Natural killer cell (primary cell): ENCODE data around the gene GALNT1. TPM values are rescaled to one million over a fixed set of nuclear protein-coding genes. Genes with fewer than 3 reads are reported as not detected.

Experiments
- ATAC-seq, 3 donors: fragments of 150-1000 bp in 2 of 3; fragments of 200-7000 bp in 1 of 3; cut with Tn5 transposase; 1 replicate in 1 of 3; 2 replicates in 2 of 3; pipeline ENCODE4 v1.10.0; 2021; ENCODE audit warnings: mild to moderate bottlenecking in 2 of 3, moderate library complexity in 2 of 3
- DNase-seq, 2 donors: peaks; one replicate each; pipeline versions ENCODE4 v3.0.0 to v3.0.0-alpha.2; 2013 to 2021; ENCODE audit warnings: mixed read lengths in 1 of 2
- H3K27ac ChIP-seq: one replicate; pipeline ENCODE4 v1.5.1; 2013; ENCODE audit warnings: mild to moderate bottlenecking, low read length
- H3K27me3 ChIP-seq: one replicate; pipeline ENCODE4 v1.6.1; 2013; ENCODE audit warnings: low read length; ENCODE audit not compliant: control insufficient read depth, insufficient read depth
- H3K36me3 ChIP-seq: one replicate; pipeline ENCODE4 v1.6.1; 2013; ENCODE audit warnings: low read length; ENCODE audit not compliant: control insufficient read depth, insufficient read depth
- H3K4me1 ChIP-seq: one replicate; pipeline ENCODE4 v1.6.1; 2013; ENCODE audit warnings: low read length; ENCODE audit not compliant: control insufficient read depth, insufficient read depth
- H3K4me3 ChIP-seq: one replicate; pipeline ENCODE4 v1.5.1; 2013; ENCODE audit warnings: low read length
- H3K9me3 ChIP-seq: one replicate; pipeline ENCODE4 v1.6.1; 2013; ENCODE audit warnings: low read length; ENCODE audit not compliant: control insufficient read depth, insufficient read depth
- H3K27ac Mint-ChIP-seq, 2 donors: one replicate each; pipeline ENCODE4 v1.8.0; 2022; ENCODE audit warnings: mild to moderate bottlenecking in 2 of 2, mixed read lengths in 2 of 2, moderate library complexity in 1 of 2
- H3K27me3 Mint-ChIP-seq, 2 donors: one replicate each; pipeline ENCODE4 v1.8.0; 2022; ENCODE audit warnings: low read depth in 2 of 2, mixed read lengths in 2 of 2
- H3K36me3 Mint-ChIP-seq: one replicate; pipeline ENCODE4 v1.8.0; 2022; ENCODE audit warnings: mixed read lengths
- H3K4me1 Mint-ChIP-seq, 2 donors: one replicate each; pipeline ENCODE4 v1.8.0; 2022; ENCODE audit warnings: mixed read lengths in 2 of 2
- H3K4me3 Mint-ChIP-seq: one replicate; pipeline ENCODE4 v1.8.0; 2022; ENCODE audit warnings: mild to moderate bottlenecking, moderate library complexity, mixed read lengths
- H3K9me3 Mint-ChIP-seq, 2 donors: one replicate each; pipeline ENCODE4 v1.8.0; 2022; ENCODE audit warnings: mixed read lengths in 2 of 2
- WGBS: methylation state at CpG from one replicate; pipeline ENCODE4 v1.1.7; 2013; ENCODE audit warnings: missing lambda C conversion rate; ENCODE audit not compliant: insufficient coverage; 5-methylcytosine and 5-hydroxymethylcytosine counted together
- intact Hi-C: fragments of 100-400 bp; cut with micrococcal nuclease; formaldehyde crosslinking; loops from one replicate; pipeline ENCODE4 v1.14.2; 2022
- total RNA-seq, 4 donors: library from RNA; stranded (reverse); fragments of 120-200 nt in 1 of 4; gene quantifications; one replicate each; pipeline versions ENCODE4 v1.2.3 to v1.2.4, GENCODE V29; 2013 to 2022
- TF ChIP-seq, protein P1 (sequence below): fragments of 200-600 bp; IDR thresholded peaks from one replicate; pipeline ENCODE4 v1.8.0; 2022; ENCODE audit warnings: antibody characterized with exemption

Gene GALNT1
- total RNA-seq, 3 donors from 2014 or later (not counting 1 experiment from before 2014, with no cell fraction given), result 49.2 to 57.1 (median 50.0) TPM

DNA sequence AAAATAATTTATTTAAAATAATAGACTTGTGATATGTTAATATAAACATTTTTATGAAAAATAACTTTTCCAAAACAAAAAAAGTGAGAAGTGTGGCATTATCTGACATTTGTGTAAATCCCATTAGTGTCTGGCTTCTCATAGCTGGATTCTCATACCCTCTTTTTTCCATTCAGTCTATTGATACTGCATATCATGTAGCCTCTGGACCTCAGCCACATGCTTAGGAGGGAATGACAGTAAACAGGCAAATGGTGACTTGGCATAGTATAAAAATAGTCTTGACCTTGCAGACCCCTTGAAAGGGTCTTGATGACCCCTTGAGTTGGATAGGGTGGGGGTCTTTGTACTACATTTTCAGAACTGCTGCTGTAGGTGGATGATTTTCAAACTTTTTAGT lies 29.2 kb downstream of the GALNT1 start:
- Histone ChIP-seq H3K9me3 (no peaks in the 10 kb centered on the region), H3K36me3 (no peaks in the 10 kb centered on the region), H3K27me3 (no peaks in the 10 kb centered on the region), H3K27ac (no peak overlapping the region), H3K4me3 (no peak overlapping the region), H3K4me1 (no peaks in the 10 kb centered on the region)
- Mint-ChIP-seq H3K4me1 (peaks cover 40 to 57% of the 10 kb centered on the region in 2 donors), H3K9me3 (no peaks in the 10 kb centered on the region), H3K27me3 (no peaks in the 10 kb centered on the region), H3K27ac (peak overlapping the region in 1 of 2 donors; percentile 19), H3K36me3 (no peaks in the 10 kb centered on the region), H3K4me3 (no peak overlapping the region)
- ATAC-seq, result no peak
- intact Hi-C loops, result no loop called here
- DNase-seq, result no peak
- TF ChIP-seq, protein P1, sequence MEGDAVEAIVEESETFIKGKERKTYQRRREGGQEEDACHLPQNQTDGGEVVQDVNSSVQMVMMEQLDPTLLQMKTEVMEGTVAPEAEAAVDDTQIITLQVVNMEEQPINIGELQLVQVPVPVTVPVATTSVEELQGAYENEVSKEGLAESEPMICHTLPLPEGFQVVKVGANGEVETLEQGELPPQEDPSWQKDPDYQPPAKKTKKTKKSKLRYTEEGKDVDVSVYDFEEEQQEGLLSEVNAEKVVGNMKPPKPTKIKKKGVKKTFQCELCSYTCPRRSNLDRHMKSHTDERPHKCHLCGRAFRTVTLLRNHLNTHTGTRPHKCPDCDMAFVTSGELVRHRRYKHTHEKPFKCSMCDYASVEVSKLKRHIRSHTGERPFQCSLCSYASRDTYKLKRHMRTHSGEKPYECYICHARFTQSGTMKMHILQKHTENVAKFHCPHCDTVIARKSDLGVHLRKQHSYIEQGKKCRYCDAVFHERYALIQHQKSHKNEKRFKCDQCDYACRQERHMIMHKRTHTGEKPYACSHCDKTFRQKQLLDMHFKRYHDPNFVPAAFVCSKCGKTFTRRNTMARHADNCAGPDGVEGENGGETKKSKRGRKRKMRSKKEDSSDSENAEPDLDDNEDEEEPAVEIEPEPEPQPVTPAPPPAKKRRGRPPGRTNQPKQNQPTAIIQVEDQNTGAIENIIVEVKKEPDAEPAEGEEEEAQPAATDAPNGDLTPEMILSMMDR, result no peak

DNA sequence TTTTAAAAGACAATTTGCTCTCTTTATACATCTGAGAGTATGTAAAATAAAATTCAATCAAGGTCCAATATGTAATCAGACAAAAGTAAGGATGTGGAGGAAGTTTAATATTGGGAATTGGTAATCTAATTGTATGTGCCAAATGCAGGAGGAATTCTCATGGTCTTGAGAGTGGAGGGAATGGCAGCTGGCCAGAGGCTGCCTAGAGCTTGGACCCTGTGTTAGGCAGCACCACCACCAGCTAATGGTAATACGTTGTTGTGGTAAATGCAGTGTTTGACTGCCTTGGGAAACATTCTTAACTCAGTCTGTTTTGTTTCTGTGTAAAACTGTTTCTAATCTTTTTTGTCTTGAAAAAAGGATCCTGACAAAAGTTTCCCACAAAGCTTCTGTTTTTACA lies 30.0 kb downstream of the GALNT1 start:
- Mint-ChIP-seq H3K4me3 (no peak overlapping the region), H3K27me3 (no peaks in the 10 kb centered on the region), H3K4me1 (peaks cover 32 to 49% of the 10 kb centered on the region in 2 donors), H3K9me3 (no peaks in the 10 kb centered on the region), H3K36me3 (no peaks in the 10 kb centered on the region), H3K27ac (no peak overlapping the region)
- no peak for ATAC-seq
- intact Hi-C loops, result no loop called here
- TF ChIP-seq, protein P1, result no peak
- Histone ChIP-seq H3K27ac (no peak overlapping the region), H3K9me3 (no peaks in the 10 kb centered on the region), H3K4me3 (no peak overlapping the region), H3K27me3 (no peaks in the 10 kb centered on the region), H3K4me1 (peaks cover under 1% of the 10 kb centered on the region), H3K36me3 (no peaks in the 10 kb centered on the region)
- no peak for DNase-seq
- 100% methylated on average over 1 of the region's 1 CpG for WGBS

DNA sequence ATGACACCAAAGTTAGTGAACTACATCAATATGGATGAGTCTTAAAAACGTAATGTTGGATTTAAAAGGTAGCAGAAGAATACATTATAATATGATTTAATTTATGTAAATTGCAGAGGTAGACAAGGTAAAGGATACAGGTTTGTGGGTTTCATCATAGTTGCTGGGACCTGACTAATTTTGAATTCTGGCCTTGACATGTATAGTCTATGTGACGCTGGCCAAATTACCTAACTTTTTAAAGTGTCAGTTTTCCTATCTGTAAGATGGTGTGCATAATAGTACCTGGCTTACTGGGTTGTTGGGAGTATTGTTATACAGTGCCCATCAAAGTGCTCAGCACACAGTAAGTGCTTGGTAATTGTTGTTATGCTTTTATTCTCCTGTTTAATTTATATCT lies 34.5 kb downstream of the GALNT1 start:
- Histone ChIP-seq H3K4me1 (peaks cover 6% of the 10 kb centered on the region), H3K36me3 (no peaks in the 10 kb centered on the region), H3K27me3 (no peaks in the 10 kb centered on the region), H3K4me3 (no peak overlapping the region), H3K9me3 (no peaks in the 10 kb centered on the region), H3K27ac (peak overlapping the region; percentile 76)
- no peak for ATAC-seq
- H3K4me3 Mint-ChIP-seq, result no peak overlapping the region
- no peak for DNase-seq
- H3K27ac Mint-ChIP-seq, result peak overlapping the region in 1 of 2 donors; percentile 71
- H3K9me3 Mint-ChIP-seq, result no peaks in the 10 kb centered on the region
- intact Hi-C loops, result loop anchor here (5.0 kb wide), 1 partner anchor 34 kb away; the partner anchor contains the start of gene GALNT1
- TF ChIP-seq, protein P1, result no peak
- no peaks in the 10 kb centered on the region for H3K36me3 Mint-ChIP-seq
- peaks cover 23 to 26% of the 10 kb centered on the region in 2 donors for H3K4me1 Mint-ChIP-seq
- 94% methylated on average over 1 of the region's 2 CpGs for WGBS
- no peaks in the 10 kb centered on the region for H3K27me3 Mint-ChIP-seq
